ENCODE data around the gene MBD3. TPM values are rescaled to one million over a fixed set of nuclear protein-coding genes. Genes with fewer than 3 reads are reported as not detected.
A peak's percentile ranks its signal among the peaks of the same experiment; 100 is the strongest.

Gene MBD3
- total and polyA plus RNA-seq, 2 experiments from 2014 or later, result 27.6 to 118 TPM

DNA sequence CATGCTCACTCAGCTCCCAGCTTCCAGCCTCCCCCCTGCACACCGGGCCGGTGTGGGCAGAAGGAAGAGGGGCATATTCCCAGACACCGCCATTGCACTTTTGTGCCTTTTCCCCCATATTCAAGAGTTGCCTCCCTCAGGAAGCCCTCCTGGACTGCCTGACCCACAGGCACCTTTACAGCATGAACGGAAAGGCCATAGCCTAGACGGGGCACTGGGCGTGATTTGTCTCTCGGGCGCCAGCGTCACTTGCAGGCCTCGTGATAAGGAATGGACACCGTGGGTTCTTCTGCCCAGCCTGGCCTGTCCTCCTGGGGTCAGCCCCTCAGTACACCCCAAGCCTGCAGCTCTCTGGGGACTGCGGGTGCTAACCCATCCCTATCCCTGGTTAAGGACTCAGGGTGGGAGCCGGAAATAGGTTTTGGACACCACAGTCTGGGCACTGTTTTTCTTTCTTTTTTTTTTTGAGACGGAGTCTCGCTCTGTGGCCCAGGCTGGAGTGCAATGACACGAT is 13.5 kb upstream of the MBD3 start (continued):
- TF ChIP-seq, protein P1, sequence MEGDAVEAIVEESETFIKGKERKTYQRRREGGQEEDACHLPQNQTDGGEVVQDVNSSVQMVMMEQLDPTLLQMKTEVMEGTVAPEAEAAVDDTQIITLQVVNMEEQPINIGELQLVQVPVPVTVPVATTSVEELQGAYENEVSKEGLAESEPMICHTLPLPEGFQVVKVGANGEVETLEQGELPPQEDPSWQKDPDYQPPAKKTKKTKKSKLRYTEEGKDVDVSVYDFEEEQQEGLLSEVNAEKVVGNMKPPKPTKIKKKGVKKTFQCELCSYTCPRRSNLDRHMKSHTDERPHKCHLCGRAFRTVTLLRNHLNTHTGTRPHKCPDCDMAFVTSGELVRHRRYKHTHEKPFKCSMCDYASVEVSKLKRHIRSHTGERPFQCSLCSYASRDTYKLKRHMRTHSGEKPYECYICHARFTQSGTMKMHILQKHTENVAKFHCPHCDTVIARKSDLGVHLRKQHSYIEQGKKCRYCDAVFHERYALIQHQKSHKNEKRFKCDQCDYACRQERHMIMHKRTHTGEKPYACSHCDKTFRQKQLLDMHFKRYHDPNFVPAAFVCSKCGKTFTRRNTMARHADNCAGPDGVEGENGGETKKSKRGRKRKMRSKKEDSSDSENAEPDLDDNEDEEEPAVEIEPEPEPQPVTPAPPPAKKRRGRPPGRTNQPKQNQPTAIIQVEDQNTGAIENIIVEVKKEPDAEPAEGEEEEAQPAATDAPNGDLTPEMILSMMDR (conservative IDR thresholded peaks at IDR 0.05; ENCODE audit: low read depth in 2 of 2), result no peak
- TF ChIP-seq, protein P2, sequence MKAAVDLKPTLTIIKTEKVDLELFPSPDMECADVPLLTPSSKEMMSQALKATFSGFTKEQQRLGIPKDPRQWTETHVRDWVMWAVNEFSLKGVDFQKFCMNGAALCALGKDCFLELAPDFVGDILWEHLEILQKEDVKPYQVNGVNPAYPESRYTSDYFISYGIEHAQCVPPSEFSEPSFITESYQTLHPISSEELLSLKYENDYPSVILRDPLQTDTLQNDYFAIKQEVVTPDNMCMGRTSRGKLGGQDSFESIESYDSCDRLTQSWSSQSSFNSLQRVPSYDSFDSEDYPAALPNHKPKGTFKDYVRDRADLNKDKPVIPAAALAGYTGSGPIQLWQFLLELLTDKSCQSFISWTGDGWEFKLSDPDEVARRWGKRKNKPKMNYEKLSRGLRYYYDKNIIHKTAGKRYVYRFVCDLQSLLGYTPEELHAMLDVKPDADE (IDR thresholded peaks at IDR 0.05), result no peak

DNA sequence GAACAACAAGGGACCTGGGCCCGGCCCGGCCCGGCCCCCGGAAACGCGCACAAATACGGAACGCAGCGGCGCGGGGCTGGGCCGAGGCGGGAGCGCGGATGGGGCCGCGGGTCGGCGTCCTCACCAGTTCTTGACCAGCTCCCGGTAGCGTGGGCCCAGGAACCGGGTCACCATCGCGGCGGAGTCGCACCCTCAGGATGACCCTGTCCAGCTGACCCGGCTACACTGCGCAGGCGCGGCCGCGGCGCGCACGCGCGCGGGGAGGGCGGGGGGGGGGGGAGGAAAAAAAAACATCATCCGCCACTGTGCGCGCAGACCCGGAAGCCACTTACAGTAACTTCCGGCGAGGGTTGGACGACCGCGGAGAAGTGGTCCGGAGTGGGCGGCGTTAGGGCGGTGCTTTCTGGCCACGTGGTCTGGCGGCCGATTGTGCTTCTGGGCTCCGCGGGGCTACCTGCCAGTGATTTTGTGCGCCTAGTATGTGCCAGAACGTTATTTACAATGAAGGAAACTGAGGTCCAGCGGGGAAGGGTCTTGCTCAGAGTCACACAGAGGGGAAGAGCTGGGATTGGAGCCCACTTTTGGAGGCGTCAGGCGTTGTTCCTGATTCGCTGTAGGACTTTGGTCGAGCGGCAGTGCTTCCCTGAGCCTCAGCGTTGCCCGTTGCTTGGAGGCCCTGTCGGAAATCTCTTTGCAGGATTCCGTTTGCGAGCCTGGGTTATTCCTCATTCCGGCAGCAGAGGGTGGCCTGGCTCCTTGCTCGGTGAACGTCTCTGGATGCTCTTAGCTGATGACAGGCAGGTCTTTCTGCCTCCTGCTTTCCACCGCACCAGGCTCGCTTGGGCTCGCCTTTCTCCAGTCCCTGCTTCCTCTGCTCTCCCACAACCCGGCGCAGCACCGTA is 12.8 kb upstream of the MBD3 start, which contains the start of gene UQCR11:
UQCR11 (minus strand) TSS at position 227 of the 902 bp plus-strand sequence; CDS start at position 174, 53 bp downstream.
- peak within 1 kb of the TSS; percentile 85 for H3K27ac ChIP-seq (ENCODE audit: low read depth)
- TF ChIP-seq, protein P1 (conservative IDR thresholded peaks at IDR 0.05; ENCODE audit: low read depth in 2 of 2), result peak; percentile 35 to 66; a peak in 2 of 4 replicates
- TF ChIP-seq EZH2 (IDR thresholded peaks at IDR 0.05; ENCODE audit: low read depth, unreplicated experiment) (no peak), POLR2AphosphoS5 (IDR thresholded peaks at IDR 0.05; ENCODE audit: low read depth) (peak; percentile 85)
- H2AFZ ChIP-seq, result peak within 1 kb of the TSS; percentile 72
- DNase-seq (ENCODE audit: low spot score) (peak; percentile 96), ATAC-seq (peak; percentile 81)
- H4K20me1 ChIP-seq (replicated peaks; ENCODE audit: insufficient read depth), result peaks cover 27% of the 10 kb centered on the region
- peak within 1 kb of the TSS; percentile 85 for H3K4me3 ChIP-seq
- H3K4me3 Mint-ChIP-seq, result peak within 1 kb of the TSS; percentile 88
- H3K27me3 ChIP-seq (ENCODE audit: insufficient read depth), result no peaks in the 10 kb centered on the region
- peaks cover 9% of the 10 kb centered on the region; the same call in 2 of the 3 replicates for H3K4me1 Mint-ChIP-seq
- no peaks in the 10 kb centered on the region for H3K9me3 Mint-ChIP-seq
- no peaks in the 10 kb centered on the region for H3K9me2 ChIP-seq (ENCODE audit: insufficient read depth)
- H3K27me3 Mint-ChIP-seq (ENCODE audit: insufficient read depth, low read depth, poor library complexity), result peaks cover 32% of the 10 kb centered on the region
- peaks cover 8% of the 10 kb centered on the region for H3K4me1 ChIP-seq (ENCODE audit: insufficient read depth)
- peaks cover 30% of the 10 kb centered on the region for H3F3A ChIP-seq (replicated peaks; ENCODE audit: low read depth)
- H3K36me3 ChIP-seq (ENCODE audit: insufficient read depth), result no peaks in the 10 kb centered on the region; the same call in 1 of the 2 replicates
- peak within 1 kb of the TSS; percentile 98 for H3K27ac Mint-ChIP-seq
- peaks cover 47% of the 10 kb centered on the region for H3K79me2 ChIP-seq (replicated peaks; ENCODE audit: insufficient read depth)
- peaks cover 22% of the 10 kb centered on the region; the same call in 2 of the 3 replicates for H3K36me3 Mint-ChIP-seq (ENCODE audit: low read depth)
- peak within 1 kb of the TSS; percentile 95 for H3K4me2 ChIP-seq
